Testis (tissue), 2 donors: Measurements from ENCODE around the gene NGRN.
"Not testable (repeated sequence)": the region's sequence is repeated elsewhere in the genome, so short reads cannot be mapped to it uniquely, and the experiment has no call there.

Experiments used
- CTCF ChIP-seq, 3 experiments: fragments of 450-650 bp in 2 of 3; fragments of 200-600 bp in 1 of 3; sonication (generic) in 1 of 3; IDR thresholded peaks; one replicate each; pipeline ENCODE4 v1.5.1; 2016 to 2019; ENCODE audit warnings: antibody characterized with exemption in 3 of 3, mild to moderate bottlenecking in 2 of 3, moderate library complexity in 1 of 3
- POLR2A ChIP-seq: fragments of 450-650 bp; IDR thresholded peaks from one replicate; pipeline ENCODE4 v1.6.1; 2017; ENCODE audit warnings: antibody characterized with exemption, mild to moderate bottlenecking, moderate library complexity

GRCh38 chr15:90281637-90282036 lies 16.2 kb downstream of the NGRN start:
- not testable (repeated sequence) for TF ChIP-seq CTCF (IDR thresholded peaks at IDR 0.05); POLR2A
